ENCODE data around the gene VAV1.
"Not testable (repeated sequence)": the region's sequence is repeated elsewhere in the genome, so short reads cannot be mapped to it uniquely, and the experiment has no call there.

Gene VAV1

GRCh38 chr19:6790194-6791128 lies 18.0 kb downstream of the VAV1 start:
- DNase-seq (ENCODE audit: low spot score), result no peak

DNA sequence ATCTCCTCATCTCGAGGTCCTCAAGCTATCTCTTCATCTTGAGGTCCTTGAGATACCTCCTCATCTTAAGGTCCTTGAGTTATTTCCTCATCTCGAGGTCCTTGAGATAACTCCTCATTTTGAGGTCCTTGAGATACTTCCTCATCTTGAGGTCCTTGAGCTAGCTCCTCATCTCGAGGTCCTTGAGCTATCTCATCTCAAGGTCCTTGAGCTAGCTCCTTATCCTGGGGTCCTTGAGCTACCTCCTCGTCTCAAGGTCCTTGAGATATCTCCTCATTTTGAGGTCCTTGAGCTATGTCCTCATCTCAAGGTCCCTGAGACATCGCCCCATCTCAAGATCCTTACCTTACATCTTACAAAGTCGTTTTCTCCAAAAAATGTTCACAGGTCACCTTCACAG lies 18.7 kb downstream of the VAV1 start:
- no peak for DNase-seq (ENCODE audit: low spot score)

DNA sequence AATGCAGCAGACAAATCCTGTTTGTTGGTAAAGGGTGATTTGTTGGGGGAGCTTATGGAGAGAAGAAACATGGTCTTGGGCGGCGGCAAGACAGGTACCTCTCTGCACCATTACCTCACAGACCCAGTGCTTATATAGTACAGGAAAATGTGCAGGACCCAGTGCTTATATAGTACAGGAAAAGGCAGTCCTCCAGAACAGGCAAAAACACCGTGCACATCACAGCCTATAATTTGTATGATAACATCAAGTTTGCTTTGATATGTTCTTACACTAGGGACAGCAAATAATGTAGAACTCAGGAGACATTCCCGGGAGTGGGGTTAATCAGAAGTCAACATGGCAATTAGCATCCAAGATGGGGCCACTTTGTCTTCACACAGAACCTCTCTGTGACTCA lies 20.9 kb downstream of the VAV1 start:
- DNase-seq (ENCODE audit: low spot score), result no peak

DNA sequence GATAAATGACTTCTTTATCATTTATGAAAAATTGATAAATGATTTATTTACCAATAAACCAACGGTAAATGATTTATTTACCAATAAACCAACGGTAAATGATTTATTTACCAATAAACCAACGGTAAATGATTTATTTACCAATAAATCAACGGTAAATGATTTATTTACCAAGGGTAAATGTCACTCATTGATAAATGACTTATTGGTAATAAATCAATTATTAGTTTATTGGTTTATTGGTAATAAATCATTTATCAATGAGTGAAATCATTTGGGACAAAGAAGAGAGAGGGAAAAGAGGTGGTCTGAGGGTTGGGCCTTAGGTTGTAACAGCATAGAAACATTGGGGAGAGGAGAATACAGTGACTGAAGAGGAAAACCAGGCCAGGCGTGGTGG lies 21.5 kb downstream of the VAV1 start:
- no peak for DNase-seq (ENCODE audit: low spot score)

DNA sequence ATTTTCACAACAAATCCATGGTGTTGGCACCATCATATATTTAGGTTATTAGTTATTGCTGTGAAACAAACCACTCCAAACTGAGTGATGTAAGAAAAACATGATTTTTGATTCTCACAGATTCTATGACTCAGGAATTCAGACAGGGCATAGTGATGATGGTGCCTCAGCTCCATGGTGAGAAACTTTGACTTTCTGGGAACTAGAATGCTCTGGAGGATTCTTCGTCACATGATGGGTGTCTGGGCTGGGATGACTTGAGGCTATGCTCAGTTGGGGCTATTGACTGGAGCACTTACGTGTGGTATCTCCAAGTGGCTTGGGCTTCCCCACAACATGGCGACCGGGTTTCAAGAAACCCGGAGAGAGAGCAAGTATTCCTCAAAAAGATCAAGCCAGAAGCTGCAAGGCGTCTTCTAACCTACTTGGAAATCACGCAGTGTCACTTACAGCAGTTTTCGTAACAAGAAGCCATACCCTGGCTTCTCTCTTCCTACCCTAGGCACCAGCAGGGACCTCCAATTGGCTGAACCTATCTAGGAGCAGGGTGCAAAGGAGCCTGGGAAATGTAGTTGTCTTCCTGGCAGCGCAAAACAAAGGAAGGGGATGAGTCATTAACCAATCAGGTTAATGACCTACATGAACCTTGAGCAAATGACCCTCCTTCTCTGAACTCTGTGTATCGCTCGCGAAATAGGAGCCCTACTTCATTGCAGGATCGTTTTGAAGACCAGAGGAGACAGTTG lies 22.4 kb downstream of the VAV1 start:
- no peak for DNase-seq (ENCODE audit: low spot score)

DNA sequence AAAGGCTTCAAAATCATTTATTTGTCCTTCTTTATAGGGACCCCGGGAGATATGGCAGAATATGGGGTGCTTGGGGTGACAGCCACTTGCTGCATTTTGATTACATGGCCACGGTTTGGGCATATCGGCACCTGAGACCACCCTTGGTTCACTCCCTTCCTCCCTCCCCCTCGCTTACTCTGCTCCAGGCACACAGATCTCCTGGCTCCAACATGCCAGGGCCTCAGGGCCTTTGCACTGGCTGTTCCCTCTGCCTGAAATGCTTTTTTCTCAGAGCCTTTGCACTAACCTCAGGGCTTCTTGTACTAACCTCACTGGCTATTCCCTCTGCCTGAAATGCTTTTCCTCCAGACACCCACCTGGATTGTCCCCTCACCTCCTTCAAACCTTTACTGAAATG lies 23.8 kb downstream of the VAV1 start:
- no peak for DNase-seq (ENCODE audit: low spot score)

DNA sequence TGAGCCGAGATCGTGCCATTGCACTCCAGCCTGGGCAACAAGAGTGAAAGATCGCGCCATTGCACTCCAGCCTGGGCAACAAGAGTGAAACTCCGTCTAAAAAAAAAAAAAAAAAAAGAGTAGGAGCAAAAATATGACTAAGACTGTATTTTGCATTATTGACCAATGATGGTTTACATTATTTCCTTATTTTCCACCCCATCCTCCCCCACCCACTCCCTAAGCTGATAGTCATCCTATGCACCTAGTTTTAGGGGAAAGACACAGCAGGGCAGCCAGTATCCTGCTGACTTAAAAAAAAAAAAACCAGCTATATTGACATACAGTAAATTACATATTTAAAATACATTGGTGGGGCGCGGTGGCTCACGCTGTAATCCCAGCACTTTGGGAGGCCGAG lies 25.1 kb downstream of the VAV1 start:
- no peak for DNase-seq (ENCODE audit: low spot score)

- DNase-seq (ENCODE audit: low spot score), result not testable (repeated sequence)
Measured at GRCh38 chr19:6800160-6800790, 27.8 kb downstream of the VAV1 start.

GRCh38 chr19:6800991-6801484 lies 28.5 kb downstream of the VAV1 start:
- no peak for DNase-seq (ENCODE audit: low spot score)

DNA sequence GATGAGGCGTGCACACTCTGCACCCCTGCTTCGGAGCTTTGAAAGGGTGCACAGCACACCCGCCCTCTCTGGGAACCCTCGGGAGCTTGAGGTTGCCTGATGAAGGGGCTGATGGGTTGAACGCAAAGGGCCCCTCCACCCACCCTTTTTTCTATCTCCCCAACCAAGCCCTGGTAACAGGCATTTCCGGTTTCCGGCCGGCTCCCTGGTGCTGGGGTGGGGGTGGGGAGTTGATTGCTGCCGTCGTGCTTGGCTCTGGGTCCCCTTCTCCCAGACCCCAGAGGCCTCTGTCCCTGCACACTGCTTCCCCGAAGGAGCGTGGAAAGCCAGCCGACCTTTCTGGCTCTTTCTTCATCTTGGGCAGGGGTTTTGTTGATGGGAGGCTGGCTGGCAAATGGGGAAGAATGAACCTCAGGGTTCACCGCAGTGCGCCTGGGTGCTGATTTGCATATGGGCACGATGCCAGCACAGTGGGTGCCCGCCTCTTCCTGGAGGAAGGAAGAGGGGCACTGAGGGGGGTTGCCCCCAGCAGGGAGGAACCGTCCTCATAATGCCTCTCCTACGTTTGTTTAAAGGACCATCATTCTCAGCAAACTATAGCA lies 29.1 kb downstream of the VAV1 start:
- no peak for DNase-seq (ENCODE audit: low spot score)

DNA sequence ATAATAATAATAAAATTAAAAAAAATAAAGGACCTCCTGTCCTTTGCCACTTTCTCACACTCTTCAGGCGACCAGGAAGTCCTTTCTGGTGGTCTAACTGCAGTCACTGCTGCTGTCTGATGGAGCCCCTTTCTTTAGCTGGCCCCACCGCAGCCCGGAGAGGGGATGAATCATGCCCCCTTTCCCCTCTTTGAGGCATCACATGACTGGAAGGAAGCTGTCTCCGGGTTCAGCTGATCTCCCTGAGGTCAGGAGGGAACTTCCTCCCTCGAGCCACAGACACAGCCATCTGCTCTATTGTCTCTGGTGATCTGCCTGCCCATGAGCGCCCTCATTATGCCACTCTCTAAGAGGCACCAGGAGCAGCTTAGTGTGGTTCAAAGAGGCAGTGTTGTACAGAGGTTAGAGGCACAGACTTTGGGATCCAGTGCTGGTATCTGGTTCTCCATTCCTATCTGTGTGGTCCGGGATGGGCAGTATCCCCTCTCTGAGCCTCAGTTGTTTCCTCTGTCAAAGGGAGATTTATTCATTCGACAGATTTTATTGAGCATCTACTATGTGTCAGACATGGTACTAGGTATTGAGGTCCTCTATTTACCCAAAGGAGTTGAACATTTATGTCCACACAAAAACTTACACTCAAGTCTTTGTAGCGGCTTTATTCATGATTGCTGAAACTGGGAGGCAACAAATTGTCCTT lies 30.0 kb downstream of the VAV1 start:
- no peak for DNase-seq (ENCODE audit: low spot score)

GRCh38 chr19:6803036-6803404 lies 30.5 kb downstream of the VAV1 start:
- DNase-seq (ENCODE audit: low spot score), result no peak

- peak; percentile 40 for DNase-seq (ENCODE audit: low spot score)
Measured at GRCh38 chr19:6806488-6806887, 34.0 kb downstream of the VAV1 start.

- no peak for DNase-seq (ENCODE audit: low spot score)
Measured at GRCh38 chr19:6807291-6807690, 34.8 kb downstream of the VAV1 start.

- no peak for DNase-seq (ENCODE audit: low spot score)
Measured at GRCh38 chr19:6808494-6808893, 36.0 kb downstream of the VAV1 start.

DNA sequence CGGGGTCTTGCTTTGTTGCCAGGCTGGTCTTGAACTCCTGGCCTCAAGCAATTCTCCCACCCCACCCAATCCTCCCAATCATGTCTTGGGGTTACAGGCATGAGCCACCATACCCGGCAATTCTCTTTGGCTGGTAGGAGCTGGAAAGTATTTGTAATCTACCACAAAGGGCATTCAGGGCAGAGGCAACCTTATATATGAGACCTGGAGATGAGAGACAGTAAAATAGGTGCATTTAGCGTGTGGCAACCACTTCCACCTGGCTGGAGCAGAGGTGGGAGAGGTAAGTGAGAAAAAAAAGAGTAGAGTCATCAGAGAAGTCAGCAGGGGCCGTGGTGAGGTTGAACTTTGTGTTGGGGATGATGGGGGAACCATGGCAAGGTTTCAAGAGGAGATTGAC lies 36.8 kb downstream of the VAV1 start:
- DNase-seq (ENCODE audit: low spot score), result no peak

DNA sequence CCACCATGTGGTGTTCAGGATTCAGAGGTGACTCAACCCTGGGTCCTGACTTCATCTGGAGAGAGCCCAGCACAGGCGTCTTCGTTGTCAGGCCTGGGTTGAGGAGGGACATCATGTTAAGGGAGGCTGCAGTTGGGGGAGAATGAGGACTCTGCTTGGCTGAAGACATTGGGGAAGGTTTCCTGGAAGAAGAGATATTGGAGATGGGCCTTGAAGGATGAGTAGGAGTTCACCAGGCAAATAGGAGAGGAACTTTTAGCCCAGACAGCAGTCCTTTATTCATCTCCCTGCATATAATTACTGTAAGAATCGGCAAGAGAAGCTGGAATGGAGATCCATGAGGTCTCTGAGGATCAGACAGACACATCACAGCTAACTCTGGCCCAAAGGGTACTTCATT lies 38.9 kb downstream of the VAV1 start:
- DNase-seq (ENCODE audit: low spot score), result peak; percentile 11

- peak; percentile 83 for DNase-seq (ENCODE audit: low spot score)
Measured at GRCh38 chr19:6811906-6812305, 39.4 kb downstream of the VAV1 start.

DNA sequence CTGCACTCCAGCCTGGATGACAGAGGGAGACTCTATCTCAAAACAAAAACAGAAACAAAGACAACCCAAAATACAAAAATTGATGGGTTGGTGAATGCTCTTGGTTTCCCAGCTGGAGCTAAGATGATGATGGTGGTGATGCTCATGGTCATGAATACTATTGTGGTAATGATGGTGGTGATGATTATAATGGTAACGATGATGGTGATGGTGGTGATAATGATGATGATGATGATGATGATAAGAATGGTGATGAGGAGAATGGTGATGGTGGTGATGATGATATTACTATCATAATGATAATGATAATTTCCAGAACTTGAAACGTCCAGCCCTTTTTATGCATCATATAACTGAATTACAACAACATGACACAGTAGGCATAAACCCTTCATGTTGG lies 40.1 kb downstream of the VAV1 start:
- no peak for DNase-seq (ENCODE audit: low spot score)

DNA sequence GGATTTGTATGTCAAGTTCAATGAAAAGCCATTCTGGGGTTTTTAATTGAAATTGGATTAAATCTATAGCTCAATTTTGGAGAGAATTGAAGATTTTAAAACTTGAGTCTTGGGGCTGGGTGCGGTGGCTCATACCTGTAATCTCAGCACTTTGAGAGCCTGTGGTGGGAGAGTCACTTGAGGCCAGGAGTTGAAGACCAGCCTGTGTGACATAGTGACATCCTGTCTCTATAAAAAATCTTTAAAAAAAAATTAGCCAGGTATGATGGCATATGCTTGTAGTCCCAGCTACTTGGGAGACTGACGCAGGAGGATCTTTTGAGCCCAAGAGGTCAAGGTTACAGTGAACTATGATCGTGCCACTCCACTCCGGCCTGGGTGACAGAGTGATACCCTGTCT lies 41.2 kb downstream of the VAV1 start:
- no peak for DNase-seq (ENCODE audit: low spot score)

GRCh38 chr19:6817179-6817578 lies 44.7 kb downstream of the VAV1 start:
- DNase-seq (ENCODE audit: low spot score), result no peak

GRCh38 chr19:6818246-6818645 lies 45.7 kb downstream of the VAV1 start:
- no peak for DNase-seq (ENCODE audit: low spot score)
